ENCODE measurements around the gene ZNF512.
"Not testable (repeated sequence)": the region's sequence is repeated elsewhere in the genome, so short reads cannot be mapped to it uniquely, and the experiment has no call there.

The ZNF512 gene

DNA sequence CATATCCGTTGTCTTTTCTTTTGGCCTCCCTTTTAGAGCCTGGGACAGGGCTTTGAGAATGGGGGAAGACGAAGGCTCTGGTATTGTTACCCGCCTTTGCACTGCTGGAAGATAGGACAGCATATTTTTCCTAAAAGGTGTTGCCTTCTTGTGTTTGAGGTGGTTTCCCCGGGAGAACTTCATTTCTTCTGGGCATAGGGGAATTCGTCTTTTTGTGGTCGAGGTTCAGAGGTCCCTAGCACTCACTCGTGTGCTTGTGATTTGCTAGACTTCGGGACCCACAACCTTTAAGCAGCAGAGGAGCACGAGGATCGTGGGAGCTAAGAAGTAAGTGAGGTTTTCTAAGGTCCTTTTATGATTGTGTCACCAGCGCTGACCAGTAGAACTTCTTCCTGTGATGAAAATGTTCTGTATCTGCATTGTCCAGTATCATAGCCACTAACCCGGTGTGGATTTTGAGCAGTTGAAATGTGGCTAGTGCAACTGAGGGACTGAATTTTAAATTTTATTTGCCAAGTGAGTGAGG, 611 bp downstream of the ZNF512 start:
- no peak for DNase-seq (ENCODE audit: low read depth)

DNA sequence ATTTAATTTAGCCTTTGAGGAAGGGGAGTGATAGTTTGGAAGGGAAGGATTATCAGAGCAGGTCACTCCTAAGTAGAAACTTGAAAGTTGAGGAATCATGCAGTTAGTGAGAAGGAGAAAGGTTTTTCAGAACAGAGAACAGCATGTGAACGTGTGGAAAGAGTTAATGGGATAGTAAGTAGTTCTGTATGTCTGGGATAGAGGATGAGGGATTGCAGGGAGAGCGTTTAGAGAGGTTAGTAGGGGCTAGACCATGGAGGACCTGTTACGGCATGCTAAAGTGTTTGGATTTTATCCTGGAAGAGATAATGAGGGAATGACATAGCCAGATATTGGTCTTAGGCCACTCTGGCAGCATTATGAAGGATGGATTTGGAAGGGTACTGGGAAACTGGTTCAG, 1.8 kb downstream of the ZNF512 start:
- DNase-seq (ENCODE audit: low read depth): no peak

DNA sequence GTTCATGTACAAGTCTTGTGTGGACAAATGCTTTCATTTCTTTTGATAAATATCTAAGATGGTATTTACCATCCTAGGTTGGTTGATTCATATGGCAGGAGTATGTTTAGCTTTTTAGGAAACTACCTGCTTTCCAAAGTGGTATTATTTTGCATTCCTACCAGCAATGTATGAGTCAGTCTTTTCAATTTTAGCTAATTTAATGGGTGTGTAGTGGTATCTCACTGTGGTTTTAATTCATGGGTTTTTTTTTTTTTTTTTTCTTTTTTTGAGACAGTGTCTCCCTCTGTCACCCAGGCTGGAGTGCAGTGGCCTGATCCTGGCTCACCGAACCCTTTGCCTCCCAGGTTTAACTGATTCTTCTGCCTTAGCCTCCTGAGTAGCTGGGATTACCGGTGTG, 4.2 kb downstream of the ZNF512 start:
- no peak for DNase-seq (ENCODE audit: low read depth)

DNA sequence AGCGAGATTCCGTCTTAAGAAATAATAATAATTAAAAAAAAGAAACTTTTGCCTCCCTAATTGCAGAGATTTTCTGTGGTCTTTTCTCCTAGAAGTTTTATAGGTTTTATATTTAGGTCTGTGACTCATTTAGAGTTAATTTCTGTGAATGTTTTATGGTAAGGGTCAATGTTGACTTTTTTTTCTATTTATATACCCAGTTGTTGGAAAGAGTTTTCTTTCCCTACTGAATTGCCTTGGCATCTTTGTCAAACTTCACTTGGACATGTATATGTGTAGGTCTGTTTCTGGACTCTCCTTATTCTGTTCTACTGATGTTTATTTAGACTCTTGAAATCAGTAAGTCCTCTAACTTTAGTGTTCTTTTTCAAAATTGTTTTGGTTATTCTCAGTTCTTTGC, 5.5 kb downstream of the ZNF512 start:
- DNase-seq (ENCODE audit: low read depth): no peak

DNA sequence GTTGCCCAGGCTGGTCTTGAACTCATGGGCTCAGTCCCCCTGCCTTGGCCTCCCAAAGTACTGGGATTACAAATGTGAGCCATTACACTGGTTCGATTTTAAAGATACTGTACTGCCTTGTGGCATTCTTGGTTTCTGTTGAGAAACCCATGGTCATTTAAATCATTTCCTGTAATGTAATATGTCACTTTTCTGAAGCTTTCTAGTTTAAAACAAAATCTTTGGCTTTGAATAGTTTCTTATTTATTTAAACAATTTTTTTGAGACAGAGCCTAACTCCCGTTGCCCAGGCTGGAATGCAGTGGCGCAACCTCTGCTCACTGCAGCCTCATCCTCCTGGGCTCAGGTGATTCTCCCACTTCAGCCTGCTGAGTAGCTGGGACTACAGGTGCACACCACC, 8.9 kb downstream of the ZNF512 start:
- no peak for DNase-seq (ENCODE audit: low read depth)

DNA sequence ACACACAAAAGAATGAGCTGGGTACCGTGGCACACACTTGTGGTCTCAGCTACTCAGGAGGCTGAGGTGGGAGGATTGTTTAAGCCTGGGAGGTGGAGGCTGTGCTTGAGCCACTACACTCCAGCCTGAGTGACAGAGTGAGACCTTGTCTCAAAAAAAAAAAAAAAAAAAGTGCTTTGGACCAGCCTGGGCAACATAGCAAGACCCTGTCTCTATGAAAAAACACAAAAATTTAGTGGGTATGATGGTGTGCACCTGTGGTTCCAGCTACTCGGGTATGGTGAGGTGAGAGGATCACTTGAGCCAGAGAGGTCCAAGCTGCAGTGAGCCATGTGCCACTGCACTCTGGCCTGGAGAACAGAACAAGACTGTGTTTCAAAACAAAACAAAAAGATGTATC, 10.4 kb downstream of the ZNF512 start:
- DNase-seq (ENCODE audit: low read depth): no peak

DNA sequence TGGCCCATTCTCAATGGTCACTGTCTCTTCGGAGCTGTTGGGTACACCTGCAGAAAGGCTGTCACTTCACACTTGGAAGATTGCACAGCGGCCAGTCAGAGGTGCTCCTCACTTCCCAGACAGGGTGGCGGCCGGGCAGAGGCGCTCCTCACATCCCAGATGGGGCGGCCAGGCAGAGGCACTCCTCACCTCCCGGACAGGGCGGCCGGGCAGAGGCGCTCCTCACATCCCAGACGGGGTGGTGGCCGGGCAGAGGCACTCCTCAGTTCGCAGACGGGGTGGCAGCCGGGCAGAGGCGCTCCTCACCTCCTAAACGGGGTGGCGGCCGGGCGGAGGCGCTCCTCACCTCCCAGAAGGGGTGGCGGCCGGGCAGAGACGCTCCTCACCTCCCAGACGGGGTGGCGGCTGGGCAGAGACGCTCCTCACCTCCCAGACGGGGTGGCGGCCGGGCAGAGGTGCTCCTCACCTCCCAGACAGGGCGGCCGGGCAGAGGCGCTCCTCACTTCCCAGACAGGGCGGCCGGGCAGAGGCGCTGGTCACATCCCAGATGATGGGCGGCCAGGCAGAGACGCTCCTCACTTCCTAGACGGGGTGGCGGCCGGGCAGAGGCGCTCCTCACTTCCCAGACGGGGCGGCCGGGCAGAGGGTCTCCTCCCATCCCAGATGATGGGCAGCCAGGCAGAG, 11.3 kb downstream of the ZNF512 start:
- not testable (repeated sequence) for DNase-seq (ENCODE audit: low read depth)

DNA sequence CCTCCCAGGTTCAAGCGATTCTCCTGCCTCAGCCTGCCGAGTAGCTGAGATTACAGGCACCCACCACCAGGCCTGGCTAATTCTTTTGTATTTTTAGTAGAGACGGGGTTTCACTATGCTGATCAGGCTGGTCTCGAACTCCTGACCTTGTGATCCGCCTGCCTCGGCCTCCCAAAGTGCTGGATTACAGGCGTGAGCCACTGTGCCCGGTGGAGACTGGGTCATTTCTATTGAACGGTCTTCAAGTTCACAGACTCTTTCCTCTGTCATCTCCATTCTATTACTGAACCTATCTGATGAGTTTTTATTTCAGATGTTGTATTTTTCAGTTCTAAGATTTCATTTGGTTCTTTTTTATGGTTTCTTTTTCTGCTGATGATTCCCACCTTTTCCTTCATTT, 12.6 kb downstream of the ZNF512 start:
- not testable (repeated sequence) for DNase-seq (ENCODE audit: low read depth)

DNA sequence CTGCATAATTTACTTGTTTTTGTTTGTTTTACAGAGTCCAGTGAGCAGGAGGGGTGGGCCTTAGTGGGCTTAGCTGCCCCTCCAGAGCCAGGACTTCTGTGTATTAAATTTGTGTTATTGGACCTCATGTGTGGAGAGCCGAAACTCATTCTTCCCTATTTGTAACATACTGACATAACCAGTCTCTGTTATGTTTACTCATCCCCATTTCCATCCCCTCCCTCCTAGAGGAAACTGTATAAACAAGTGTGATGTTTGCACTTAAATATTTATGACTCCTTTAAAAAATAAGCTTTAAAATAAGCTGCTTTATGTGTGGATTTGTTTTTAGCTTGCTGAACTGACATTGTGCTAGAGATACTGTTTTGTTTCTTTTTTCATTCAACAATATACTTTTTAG, 13.8 kb downstream of the ZNF512 start:
- no peak for DNase-seq (ENCODE audit: low read depth)

DNA sequence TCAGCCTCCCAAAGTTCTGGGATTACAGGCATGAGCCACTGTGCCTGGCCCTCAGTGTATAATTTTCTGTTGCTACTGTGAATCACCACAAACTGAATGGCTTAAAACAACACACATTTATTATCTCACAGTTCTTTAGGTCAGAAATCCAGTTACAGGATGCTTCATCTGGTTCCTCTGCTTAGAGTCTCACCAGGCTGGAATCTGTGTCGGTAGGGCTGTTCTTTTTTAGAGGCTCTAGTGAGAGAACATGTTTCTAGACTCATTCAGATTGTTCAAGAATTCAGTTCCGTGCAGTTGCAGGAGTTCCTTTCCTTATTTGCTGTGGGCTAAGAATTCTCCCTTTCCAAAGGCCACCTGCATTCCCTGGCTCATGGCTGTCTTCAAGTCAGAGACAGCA, 23.8 kb downstream of the ZNF512 start:
- DNase-seq (ENCODE audit: low read depth): no peak

DNA sequence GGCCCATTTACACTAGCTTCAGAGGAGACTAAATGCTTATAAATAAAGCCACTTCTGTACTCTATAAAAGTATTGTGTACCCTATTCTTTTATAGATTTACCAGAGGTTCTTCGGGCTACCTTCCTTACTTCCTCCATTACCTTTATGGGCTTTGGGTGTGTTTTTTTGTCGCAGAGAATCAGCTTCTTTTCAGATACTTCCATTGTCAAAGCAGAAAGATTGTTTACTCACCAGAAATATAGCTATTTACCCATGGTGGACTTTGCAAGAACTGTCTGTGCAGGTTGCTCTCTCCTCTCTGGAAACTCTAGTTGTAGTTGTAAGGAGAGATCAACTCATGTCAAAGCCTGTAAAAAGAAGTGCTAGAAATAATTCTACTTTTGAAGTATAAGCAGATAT, 31.1 kb downstream of the ZNF512 start:
- DNase-seq (ENCODE audit: low read depth): no peak

DNA sequence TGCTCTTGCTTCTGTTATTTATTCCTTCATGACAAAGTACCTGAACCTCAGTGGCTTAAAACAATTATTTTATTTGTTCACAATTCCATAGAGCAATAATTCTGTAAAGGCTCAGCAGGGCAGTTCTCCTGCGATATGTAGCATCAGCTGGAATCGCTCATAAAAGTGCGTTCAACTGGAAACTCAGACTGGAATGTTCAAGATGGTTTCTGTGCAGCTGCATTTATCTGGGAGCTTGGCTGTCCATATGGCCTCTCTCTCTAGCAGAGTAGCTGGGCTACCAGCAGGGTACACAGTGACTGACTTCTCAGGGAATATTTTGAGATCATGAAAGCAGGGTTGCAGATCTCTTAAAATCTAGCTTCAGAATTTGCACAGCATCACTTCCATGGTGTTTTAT, 32.5 kb downstream of the ZNF512 start:
- no peak for DNase-seq (ENCODE audit: low read depth)

DNA sequence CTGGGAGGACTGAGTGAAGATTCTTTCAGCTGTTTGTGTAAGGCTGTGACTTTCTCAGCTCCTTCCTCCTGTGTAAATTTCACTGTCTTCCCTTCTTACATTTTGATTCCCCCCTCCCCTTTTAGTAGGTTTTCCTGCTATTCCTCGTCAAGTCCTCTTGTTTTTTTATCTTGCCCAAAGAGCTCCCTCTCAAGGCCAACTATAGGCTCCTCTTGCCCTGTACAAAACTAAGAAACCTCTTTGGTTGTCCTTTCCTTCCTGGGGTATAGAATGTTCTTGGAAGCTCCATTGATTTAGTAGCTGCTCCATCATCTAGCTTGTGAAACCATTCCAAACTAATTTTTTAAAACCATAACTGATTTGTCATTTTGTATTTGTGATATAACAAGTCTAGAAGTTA, 38.7 kb downstream of the ZNF512 start:
- DNase-seq (ENCODE audit: low read depth): no peak

DNA sequence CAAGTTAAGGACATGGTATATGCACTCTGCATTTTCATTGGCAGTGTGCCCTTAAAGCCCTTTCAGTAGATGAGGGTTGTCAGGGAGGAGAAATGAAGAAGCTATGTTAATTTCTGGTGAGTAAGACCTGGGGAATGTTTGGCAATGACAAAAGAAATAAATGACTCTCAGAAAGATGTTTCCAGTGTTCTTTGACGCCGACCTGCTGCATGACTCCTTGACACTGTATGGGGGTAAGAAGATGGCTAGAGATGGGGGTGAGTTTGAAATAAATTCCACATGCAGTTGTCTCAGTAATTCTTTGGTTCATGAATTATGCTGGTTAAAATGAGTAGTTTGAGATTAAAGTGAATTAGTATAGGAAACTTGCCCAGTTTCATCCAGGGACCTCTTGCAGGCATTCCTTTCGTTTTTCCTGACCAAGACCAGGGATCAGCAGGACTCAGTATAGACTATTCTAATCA, 40.1 kb downstream of the ZNF512 start:
- peak; percentile 21 for DNase-seq (ENCODE audit: low read depth)

DNA sequence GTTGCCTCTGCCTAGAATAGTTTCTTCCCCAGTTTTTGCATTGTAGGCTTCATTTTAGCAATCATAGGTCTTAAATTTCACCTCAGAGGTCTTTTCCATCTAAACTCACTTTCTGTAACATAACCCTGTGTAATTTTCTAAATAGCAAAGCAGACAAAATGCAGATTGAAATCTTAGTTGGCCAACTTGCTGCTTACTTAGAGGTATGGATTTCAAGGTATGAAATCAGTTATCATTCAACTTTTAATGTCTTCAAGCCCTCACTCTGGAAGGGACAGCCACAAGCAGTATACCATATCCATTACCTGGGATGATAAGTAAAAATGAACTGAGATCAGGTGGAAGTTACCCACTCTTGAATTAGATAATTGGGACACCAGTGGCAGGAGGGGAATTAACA, 42.1 kb downstream of the ZNF512 start:
- DNase-seq (ENCODE audit: low read depth): no peak

DNA sequence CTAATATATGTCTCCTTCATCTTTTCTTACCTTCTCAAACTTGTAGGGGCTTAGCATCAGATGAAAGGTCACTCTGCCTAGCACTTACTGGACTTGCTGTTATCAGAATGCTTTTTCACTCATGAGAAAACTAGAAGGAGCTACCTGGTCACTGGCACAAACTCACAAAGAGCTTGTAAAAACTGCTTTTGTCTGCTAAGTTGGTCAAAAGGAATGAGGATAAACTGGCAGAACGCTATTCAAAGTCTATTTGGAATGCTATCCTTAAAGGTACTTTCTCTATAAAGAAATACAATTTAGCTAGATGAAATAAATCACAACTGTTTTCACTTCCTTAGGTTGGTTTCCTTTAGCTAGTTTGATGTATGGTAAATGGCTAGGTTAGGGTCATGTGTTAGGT, 43.5 kb downstream of the ZNF512 start:
- not testable (repeated sequence) for DNase-seq (ENCODE audit: low read depth)

DNA sequence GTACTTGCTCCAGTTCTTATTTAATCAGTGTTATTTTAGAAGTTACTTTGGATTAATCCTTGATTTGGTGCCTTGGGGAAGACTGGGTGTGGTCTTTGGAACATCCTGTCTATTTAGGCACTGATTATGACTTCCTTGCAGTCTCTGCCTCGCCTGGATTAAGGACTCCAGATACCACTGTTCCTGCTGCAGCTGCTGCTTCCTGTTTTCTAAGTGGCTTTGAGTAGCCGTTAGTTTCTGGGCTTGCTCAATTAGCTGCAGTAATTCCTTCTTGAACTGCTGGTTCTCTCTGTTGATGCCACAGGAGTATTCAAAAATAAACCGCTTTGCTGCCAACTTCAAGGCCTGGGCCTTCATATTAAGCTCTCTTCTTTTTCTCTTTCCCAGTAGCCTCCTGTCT, 44.1 kb downstream of the ZNF512 start:
- not testable (repeated sequence) for DNase-seq (ENCODE audit: low read depth)

DNA sequence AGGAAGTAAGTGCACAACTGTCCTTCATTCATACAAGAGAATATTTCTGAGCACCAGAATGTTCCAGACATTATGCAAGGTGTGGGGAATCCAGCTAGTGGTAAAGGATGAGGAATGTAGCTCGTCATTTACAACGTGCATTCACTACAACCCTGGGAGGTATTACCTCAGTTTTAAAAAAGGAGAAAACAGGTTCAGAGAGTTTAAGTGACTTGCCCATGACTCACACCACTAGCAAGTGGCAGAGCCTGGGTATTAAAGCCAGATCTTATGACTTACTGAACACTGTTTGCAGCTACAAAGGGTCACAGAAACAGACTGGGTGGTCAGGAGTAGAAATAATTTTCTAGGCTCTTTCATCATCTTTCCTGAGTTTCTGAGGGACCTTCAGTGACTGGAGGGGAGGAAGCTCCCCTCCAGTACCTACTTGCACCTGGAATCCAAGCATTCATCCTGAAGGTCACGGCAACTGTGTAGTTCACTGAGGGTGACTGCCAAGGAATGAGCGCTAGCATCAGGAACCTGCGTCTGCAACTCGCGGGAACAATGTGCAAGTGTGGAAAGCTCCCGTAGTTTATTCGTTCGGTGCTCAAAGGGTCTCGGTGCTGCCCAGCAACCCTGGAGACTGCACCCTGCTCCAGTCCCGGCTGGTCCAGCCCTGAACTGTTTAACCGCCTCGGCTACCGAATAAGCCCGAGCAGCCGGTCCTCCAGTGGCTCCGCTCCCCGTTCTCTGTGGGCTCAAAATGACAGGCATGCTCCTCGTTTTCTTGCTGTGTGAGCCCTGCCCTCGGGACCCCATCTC, 45.3 kb downstream of the ZNF512 start:
- peak; percentile 41 for DNase-seq (ENCODE audit: low read depth)

DNA sequence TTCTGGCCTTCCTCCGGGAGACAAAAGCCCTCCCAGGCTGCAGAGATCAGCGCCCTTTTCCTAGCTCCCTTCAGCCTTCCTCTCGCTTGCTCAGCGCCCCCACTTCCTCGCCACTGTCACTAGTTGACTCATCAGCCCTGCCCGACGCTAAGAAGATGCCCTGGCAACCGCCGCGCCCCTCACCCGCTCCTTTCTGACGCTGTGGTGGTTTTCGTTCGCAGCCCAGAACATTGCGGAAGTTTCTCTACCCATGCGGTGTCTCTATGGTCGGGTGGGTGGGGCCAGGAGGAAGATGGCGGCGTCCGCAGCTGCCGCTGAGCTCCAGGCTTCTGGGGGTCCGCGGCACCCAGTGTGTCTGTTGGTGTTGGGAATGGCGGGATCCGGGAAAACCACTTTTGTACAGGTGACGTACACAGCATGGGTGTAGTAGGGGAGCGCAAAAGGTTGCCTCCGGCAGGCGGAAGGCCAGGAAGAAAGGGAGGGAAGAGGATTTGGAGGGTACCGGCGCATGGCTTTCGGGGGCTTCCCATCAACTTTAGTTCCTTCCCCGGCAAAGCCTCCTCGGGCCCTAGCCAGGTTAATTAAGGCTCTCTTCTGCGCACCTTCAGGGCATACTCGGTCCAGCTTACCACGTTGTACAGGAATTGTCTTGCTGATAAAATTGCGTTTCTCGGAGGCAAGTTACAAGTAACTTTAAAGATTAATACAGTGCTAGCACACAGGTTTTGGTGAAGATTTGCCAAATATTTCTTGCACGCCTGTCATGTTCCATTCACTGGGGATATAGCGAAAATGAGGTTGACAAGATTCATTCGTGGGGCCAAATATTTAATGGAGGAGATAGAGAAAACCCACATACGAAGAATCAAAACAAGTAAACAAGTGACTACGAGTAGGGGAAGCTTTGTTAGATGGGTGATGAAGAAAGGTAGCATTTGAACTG, 46.2 kb downstream of the ZNF512 start, which contains the start of the genes CCDC121 and GPN1:
CCDC121 (minus strand) TSS at position 246 of the 943 bp plus-strand sequence. CDS start 1,213 bp downstream, outside the sequence.
GPN1 (plus strand) TSS at position 284 of the 943 bp plus-strand sequence; CDS start at position 293, 9 bp downstream.
- peak; percentile 82 for DNase-seq (ENCODE audit: low read depth)

DNA sequence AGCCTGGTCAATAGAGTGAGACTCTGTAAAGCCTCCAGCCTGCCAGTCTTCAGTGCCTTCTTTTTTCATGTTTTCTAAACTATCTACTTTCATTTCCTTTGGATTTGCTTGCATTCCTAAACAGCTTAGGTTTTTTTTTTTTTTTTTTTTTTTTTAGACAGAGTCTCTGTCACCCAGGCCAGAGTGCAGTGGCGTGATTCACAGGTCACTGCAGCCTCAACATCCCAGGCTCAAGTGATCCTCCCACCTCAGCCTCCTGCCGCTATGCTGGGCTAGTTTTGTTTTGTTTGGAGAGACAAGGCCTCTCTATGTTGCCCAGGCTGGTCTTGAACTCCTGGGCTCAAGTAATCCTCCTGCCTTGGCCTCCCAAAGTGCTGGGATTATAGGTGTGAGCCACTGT, 47.4 kb downstream of the ZNF512 start:
- DNase-seq (ENCODE audit: low read depth): not testable (repeated sequence)

DNA sequence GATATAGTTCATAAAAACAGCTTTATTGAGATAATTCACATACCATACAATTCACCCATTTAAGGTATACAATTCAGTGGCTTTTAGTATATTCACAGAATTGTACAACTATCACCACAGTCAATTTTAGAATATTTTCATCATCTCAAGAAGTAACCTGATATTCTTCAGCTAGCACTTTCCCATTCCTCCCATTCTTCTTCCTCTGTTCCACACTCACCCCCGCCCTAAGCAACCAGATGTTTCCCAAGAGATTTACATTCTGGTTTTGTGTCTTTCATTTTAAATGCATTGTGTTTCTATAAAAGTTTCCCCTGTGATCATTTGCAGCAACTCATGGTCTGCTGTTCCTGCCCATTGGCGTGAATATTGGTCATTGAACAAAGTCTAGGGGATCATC, 51.4 kb downstream of the ZNF512 start:
- DNase-seq (ENCODE audit: low read depth): no peak

DNA sequence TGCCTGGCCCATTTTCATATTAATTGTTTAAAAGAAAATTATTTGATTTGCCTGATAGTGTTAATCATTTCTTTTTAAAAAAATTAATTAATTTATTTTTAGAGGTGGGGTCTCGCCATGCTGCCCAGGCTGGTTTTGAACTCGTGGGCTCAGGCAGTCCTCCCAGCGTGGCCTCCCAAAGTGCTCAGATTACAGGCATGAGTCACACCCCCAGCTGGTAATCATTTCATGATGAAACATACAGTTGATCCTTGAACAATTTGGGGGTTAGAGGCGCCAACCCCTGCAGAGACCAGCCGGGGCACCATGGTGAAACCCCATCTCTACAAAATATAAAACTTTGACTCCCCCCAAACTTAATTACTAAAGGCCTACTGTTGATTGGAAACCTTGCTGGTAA, 53.9 kb downstream of the ZNF512 start:
- DNase-seq (ENCODE audit: low read depth): no peak
